Stimulated activated CD8-positive, alpha-beta memory T cell treated with anti-CD3 and anti-CD28 coated beads, Interleukin-12 subunit alpha, Interleukin-12 subunit beta, amount 100 ng/mL, for 24 hours (primary cell): ENCODE measurements around the gene BAIAP2L2.
"Not testable (repeated sequence)": the region's sequence is repeated elsewhere in the genome, so short reads cannot be mapped to it uniquely, and the experiment has no call there.

Experiments used
- DNase-seq: peaks from one replicate; pipeline ENCODE4 v3.0.0-alpha.2; 2020; ENCODE audit errors: extremely low read depth

BAIAP2L2 gene

GRCh38 chr22:38129021-38129420, 18.5 kb upstream of the BAIAP2L2 start:
- DNase-seq = no peak

GRCh38 chr22:38127869-38128268, 17.4 kb upstream of the BAIAP2L2 start:
- no peak for DNase-seq

- DNase-seq = no peak
Observed at GRCh38 chr22:38126928-38127668, 16.6 kb upstream of the BAIAP2L2 start.

GRCh38 chr22:38125751-38126201, 15.3 kb upstream of the BAIAP2L2 start:
- no peak for DNase-seq

GRCh38 chr22:38125038-38125610, 14.6 kb upstream of the BAIAP2L2 start:
- no peak for DNase-seq

GRCh38 chr22:38124236-38124974, 13.9 kb upstream of the BAIAP2L2 start:
- no peak for DNase-seq

- no peak for DNase-seq
Observed at GRCh38 chr22:38122616-38123015, 12.1 kb upstream of the BAIAP2L2 start.

GRCh38 chr22:38120359-38121110, 10.1 kb upstream of the BAIAP2L2 start:
- DNase-seq = no peak

GRCh38 chr22:38118747-38119146, 8.3 kb upstream of the BAIAP2L2 start:
- not testable (repeated sequence) for DNase-seq

GRCh38 chr22:38118182-38118581, 7.7 kb upstream of the BAIAP2L2 start:
- DNase-seq = no peak

GRCh38 chr22:38117556-38117955, 7.1 kb upstream of the BAIAP2L2 start:
- not testable (repeated sequence) for DNase-seq

- no peak for DNase-seq
Observed at GRCh38 chr22:38115423-38116205, 5.1 kb upstream of the BAIAP2L2 start.

- DNase-seq = peak; percentile 39
Observed at GRCh38 chr22:38114484-38115398, 4.3 kb upstream of the BAIAP2L2 start.

- DNase-seq = no peak
Observed at GRCh38 chr22:38112381-38112780, 1.9 kb upstream of the BAIAP2L2 start.

GRCh38 chr22:38111925-38112355, 1.5 kb upstream of the BAIAP2L2 start:
- no peak for DNase-seq

GRCh38 chr22:38110863-38111852, 674 bp upstream of the BAIAP2L2 start:
- no peak for DNase-seq

GRCh38 chr22:38109371-38110001, 998 bp downstream of the BAIAP2L2 start:
- no peak for DNase-seq

- DNase-seq = no peak
Observed at GRCh38 chr22:38108561-38109319, 1.7 kb downstream of the BAIAP2L2 start.
